HG03469 (cell line): ENCODE measurements around the gene EFL1.

Source experiments
- ATAC-seq: cut with Tn5 transposase; IDR thresholded peaks from one replicate; pipeline ENCODE4 v1.9.1; 2021; ENCODE audit warnings: mild to moderate bottlenecking, moderate library complexity, moderate number of reproducible peaks; ENCODE audit not compliant: unreplicated experiment

The EFL1 gene

DNA sequence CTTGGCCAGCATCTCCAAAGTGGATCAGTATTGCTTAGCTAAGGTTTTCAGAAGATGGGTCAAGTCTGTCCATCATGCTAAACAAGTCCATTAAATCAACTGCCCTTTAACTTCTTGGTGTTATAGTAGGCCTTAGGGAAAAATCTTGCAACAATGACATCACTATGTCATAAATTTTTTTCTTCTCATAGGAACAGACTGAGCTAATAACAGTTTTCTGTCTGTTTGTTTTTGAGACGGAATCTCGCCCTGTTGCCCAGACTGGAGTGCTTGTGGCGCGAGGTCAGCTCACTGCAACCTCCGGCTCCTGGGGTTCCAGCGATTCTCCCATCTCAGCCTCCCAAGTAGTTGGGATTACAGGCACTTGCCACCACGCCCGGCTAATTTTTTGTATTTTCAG lies 94.2 kb downstream of the EFL1 start:
- no peak for ATAC-seq

DNA sequence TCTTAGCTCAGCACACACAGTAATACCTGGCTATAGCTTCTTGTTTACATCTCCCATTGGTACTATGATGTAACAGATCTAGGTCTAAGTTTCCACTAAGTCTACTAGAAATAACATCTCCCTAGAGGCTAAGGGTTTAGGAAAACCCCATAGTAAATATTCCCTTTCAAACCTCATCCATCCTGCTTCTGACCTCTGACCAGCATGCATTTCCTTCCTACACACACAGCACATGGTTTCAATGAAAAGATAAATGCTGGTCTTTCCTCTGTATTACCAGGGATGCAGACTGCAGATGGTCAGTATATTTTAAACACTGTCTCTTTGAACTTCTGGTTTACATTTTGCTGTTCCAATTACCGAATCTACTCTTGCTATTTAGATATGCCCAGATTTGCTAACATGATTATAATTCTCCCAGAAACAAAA lies 96.6 kb downstream of the EFL1 start:
- ATAC-seq: no peak

DNA sequence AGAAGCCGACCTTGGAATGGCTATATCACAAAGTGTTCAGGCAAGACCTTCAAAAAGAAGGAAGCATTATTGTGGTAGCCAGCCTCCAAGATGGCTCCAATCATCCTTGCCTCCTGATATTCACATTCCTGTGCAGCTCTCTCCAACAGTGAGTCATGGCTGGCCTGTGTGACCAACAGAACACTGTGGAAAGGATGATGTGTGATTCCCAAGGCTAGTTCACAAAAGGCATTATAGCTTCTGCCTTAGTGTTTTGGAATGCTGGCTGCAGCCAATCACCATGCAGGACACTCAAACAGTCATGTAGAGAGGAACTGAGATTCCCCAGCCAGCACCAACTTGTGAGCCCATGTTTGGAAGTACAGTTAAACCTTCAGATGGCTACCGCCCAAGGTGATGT lies 102.6 kb downstream of the EFL1 start:
- ATAC-seq: no peak

DNA sequence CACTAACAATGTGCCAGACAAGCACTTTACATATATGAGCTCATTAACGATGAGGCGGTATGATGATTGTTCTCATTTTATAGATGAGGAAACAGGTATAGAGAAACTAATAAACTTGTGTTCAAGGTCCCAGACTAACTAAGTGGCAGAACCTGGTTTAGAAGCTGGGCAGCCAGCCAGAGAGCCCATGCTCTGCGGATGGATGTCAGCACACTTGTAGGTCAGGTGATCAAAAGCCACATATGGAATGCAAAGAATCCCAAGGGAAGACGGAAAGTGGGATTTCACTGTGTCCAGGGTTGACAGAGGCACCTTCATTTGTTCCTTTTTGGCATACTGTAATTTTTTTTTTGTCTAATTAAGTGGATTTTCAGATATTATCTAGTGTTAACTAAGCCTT lies 103.7 kb downstream of the EFL1 start:
- ATAC-seq: no peak

DNA sequence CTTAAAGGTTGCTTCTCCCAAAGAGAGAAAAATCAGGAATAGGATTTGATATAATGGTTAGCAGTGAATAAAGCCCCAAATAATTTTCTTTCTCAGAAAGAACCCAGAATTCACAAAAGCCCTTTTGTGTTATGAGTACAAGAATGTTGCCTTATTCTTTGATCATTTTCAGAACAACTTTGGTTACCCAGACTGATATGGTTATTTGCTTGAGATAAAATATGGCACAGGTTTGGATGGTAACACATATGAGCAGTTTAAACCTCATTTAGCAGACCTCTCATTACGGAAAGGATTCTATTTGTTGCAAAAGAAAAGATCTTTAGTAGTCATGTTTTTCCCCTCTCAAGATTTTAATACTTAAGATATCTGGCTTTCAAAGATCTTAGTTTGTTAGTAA lies 111.9 kb downstream of the EFL1 start:
- no peak for ATAC-seq

DNA sequence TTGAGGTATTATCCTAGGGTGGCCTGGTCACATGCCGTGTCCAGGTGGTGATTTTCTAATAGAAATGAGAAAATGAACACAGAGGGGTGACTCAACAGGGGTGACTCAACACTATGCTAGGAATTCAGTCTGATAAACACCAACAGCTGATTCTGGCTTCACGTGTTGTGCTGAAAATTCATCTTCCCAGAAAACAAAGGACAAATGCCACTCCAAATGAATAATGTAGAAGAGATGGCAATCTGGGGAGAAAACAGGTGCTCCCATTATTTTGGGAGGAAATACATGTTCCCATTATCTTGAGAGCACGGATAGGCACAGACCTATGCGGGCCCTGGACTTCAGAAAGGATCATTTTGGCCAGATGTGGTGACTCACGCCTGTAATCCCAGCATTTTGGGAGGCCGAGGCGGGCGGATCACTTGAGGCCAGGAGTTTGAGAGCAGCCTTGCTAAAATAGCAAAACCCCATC lies 115.5 kb downstream of the EFL1 start:
- no peak for ATAC-seq

DNA sequence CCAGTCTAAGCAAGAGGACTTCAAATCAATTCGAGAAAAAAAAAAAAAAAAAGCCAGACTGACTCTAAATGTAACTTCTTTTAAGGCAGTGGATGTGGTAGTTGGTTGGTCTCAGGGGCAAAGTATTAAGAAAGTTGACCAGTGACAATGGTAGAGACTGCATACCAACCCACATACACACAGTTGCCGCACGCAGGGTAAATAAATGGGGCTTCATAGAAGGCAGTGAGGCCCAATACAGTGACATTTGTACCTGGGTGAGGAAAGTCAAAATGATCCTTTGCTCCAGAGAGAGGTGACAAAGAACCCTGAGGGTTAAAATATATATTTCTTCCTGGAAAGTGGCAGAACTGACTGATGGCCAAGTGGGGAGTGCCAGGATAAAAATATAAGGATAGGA lies 116.0 kb downstream of the EFL1 start:
- no peak for ATAC-seq

DNA sequence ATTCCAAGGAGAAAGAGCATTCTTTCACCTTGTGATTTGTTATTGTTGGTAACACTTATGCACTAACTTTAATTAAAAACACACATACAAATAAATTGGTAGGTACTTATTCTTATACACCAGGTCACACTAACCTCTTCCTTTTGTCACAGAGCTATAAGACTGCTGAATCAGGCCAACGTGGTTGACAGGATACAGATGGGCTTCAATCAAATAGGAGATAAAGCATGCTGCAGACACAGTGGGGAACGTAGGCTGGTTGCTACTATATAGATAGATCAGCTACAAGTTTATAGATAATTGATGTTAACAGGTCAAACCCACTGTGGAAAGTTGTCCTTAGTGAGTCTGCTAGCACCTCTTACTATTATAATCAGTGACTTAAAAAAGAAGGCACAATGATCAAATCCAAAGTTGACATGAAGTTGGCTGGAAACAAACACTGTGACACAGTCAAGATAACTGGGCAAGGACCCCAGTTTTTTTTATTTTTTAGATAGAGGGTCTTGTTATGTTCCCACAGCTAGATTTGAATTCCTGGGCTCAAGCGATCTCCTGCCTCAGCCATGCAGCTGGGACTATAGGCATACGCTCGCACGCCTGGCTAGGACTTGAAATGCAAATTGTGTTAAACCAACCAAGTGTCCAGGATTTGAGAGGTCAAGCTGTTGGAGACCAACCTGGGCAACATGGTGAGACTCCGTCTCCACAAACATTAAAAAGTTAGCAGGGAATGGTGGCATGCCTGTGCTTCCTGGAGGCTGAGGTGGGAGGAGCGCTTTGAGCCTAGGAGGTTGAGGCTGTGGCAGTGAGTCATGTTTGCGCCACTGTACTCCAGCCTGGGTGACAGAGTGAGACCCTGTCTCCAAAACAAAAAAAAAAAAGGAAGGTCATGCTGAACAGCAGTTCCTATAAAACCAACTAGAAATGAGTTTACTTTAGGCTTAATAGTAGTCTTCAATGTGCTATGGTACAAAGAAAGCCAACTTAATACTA lies 118.8 kb downstream of the EFL1 start:
- no peak for ATAC-seq

DNA sequence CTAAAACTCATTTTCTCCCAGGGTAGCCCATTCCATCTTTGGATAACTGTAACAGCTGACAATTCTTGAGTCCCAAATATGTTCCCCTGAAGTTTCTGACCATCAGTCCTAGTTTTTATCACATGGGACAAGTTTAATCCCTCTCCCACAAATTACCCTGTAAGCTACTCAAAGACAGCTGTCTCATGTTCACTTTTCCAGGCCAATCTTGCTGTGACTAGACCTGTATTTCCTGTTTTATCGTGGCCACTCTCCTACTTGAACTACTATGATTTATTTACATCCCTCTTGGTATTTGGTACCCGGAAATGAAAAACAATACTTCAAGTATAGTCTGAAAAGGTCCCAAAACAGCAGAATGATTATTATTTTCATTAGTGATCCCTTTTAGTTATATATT lies 121.6 kb downstream of the EFL1 start:
- ATAC-seq: no peak

DNA sequence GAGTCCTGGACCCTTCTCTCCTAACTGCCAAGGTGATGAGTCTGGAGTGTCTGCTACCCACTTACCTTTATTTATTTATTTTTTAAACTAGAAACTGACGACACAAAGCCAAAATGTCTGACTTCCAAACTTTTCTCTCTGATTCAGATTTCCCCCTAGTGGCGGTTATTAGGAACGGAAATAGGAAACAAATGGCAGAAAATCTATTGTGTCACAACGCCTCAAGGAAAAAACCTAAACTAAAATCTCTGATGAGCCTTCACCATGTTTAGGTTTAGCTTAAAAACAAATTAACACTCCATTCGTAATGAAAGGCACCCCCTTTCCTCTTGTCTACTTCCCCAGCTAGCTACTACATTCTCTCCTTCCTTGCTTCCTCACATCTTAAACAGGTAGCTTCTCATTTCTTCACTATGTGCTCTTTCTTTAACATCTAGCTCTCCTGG lies 122.7 kb downstream of the EFL1 start:
- no peak for ATAC-seq

DNA sequence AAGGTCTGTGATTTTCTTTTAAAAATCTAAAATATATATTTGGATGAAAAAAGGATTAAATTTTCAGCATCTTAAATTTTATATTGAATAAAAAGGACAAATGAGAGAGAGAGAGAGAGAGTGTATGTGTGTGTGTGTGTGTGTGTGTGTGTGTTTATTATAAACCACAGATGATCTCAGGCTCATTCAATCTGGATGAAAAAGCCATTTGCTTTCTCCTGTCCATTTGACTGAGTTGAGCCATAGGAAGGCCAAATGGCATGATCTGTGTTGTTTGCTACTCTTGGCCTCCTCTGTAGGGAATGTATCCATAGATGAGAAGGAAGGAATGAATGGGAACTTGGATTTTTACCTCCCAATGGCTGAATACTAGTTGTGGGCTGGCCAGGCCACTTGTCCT lies 124.2 kb downstream of the EFL1 start:
- no peak for ATAC-seq

DNA sequence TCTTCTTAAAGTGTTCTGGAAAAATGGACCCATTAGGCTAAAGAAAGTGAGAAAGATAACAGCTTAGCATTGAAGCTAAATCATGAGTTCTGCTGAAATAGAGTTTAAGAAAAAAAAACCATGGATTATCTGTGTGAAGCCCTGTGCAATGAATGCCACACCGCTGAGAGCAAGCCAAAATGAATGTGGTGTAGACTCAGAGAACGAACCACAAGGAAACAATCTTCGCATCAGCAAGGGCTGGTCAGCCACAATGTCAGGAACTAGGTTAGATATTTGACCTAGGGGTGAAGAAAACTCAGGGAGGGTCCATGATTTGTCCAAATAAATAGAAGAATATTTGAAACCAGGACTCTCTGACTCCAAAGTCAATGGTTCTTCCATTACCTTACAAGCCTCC lies 125.3 kb downstream of the EFL1 start:
- ATAC-seq: no peak

DNA sequence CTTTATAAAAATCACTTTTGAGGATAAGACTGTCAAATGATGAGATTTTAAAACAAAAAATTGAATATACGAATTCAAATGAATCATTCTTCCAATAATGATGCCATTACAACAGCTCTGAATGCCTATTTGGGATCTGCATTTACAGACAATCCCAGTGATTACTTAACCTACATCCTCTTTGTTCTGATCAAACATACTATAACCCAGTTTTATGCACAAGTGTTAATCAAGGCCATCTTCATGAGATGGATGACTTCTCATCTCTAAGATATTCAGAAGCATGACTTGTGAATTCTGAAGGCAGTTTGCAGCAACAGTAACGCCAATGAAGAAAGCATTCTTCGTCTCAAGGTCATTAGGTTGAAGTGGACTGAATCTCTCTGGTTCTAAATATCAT lies 126.4 kb downstream of the EFL1 start:
- no peak for ATAC-seq

DNA sequence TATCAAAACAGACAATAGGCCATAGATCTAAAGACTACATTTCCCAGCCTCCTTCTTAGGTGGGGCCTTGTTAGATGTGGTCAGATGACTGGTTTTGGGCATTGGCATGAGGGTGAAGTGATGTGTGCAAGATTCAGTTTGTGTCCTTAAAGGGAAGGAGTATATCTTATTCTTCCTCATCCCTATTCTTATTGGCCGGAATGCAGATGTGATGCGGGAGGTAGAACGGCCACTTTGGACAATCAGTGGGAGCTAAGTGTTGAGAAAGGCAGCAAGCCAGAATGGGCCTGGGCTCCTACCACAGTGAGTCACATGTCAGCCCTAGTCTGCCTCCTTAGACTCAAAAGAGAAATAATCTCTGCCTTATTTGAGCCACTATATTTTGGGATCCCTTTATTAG lies 126.9 kb downstream of the EFL1 start:
- ATAC-seq: no peak

DNA sequence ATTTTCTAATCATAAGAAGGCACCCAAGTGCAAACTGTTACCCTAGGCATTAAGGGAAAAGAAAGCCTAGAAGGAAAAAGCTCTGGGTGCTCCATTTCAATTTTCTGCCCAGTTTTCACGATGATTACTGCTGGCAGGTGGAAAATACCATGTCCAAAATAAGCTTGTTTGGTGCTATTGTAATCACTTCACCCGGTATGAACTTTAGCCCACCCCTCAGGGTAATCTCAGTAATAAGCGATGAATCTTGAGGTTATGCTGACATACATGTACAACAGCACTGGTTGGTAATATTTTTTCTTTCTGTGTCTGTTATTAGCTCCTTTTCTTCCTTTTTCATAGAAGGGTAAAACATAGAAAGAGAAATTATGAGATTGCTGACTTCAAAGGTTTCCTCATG lies 128.1 kb downstream of the EFL1 start:
- no peak for ATAC-seq

DNA sequence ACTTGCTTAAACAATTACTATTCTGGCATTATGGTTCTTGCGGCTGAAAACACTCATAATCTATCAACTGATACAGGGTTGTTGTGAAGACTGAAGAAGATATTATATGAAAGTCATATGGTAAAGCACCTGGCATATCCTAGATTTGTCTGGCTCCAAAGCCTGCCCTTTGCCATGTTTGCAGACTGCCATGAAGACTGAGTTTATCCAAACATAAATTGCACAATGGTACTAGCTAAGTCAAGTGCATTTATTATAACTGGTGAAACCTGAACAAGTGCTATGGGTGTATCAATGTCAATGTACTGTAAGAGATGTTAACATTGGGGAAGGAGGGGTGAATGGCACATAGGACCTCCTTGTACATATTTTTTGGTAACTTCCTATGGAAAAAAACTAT lies 129.3 kb downstream of the EFL1 start:
- no peak for ATAC-seq

DNA sequence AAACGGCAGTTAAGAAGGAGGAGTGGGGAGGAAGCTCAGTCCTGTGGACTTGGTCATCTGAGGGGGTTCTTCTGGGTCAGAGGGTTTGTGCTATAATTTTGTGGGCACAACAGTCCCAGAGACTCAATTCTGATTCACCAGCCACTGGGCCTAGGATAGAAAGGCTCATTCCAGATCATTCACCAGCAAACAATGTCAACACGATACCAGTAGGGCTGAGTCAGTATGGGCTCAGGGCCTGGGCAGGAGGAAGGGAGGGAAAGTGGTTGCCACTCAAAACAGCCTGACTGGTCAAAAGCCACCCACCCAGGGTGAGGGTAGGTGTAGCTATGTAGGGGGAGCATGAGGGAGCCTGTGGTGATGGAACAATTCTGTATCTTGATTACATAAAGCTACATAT lies 129.8 kb downstream of the EFL1 start:
- ATAC-seq: no peak

DNA sequence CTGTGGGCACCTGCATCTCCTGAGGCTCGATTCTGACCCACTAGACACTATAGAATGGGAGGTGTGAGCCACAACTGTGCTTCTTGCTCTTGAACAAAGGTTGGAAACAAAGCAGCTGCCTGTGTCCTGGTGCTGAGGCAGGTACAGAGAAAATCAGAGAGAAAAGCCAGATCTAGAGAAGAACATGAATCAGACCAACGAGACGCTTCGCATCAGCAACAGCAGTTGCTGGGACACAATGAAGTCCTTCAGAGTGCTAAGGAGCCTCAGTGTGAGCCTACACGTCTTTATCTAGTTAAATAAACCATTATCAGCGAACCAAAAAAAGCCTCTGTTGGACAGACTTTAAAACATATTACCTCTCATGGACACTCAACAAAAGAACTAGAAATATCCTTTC lies 130.4 kb downstream of the EFL1 start:
- no peak for ATAC-seq

DNA sequence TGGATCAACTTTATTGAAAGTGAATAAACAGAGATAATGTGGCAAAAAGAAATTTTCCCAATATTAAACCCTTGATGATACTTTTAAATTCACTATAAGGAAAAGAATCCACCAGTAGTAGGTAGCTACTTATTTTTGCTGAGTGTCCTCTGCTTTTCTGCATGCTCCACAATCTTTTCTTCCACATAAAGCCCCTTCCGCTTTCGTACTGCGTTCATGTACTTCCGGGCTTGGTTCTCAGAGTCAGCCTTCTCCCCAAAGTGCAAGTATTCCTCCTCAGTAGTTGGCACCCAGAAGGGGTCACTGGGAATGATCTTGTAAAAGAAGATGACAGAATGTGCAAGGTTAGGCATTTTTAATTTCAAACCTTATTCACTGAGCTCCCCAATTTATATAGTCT lies 132.3 kb downstream of the EFL1 start:
- no peak for ATAC-seq

DNA sequence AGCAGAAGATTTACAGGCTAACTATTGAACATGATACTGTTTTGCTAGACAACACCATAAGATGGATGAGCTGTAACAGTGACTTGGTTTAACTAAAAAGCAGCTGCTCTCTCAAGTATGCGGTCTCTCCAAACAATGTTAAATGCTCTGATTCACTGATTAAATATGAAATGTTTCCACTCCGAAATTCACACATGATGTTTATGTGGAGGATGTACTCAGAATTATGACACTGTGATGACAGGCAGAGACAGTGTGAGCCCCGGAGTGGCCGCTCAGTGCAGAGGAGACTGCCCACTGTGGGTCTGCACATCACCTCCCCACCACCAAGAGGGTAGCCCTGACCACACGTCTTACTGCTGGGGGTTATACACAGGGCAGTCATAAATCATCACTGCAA lies 132.8 kb downstream of the EFL1 start:
- no peak for ATAC-seq

DNA sequence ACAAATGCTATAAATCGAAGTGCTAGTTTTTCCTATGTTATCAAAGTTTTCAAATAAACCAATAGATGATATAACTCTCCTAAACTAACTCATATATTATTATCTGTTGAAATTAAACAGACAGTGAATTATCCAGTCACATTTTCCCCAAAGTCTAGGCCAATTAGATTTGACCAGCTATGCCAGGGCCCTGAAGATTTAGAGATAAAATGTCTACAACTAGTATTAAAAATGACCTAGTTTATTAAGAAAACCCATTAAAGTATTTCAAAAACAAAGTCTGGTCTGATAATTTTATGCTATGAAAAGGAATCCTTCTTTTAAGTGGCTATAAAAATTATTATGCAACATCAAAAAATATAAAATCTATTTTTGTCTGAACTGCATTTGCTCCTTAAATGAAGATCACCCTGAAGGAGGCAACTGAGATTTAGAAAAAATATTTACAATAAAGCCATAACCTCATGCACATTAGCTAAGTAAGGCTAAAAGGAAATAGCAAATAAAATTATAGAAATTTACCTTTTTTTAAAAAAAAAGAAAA lies 133.3 kb downstream of the EFL1 start:
- no peak for ATAC-seq

DNA sequence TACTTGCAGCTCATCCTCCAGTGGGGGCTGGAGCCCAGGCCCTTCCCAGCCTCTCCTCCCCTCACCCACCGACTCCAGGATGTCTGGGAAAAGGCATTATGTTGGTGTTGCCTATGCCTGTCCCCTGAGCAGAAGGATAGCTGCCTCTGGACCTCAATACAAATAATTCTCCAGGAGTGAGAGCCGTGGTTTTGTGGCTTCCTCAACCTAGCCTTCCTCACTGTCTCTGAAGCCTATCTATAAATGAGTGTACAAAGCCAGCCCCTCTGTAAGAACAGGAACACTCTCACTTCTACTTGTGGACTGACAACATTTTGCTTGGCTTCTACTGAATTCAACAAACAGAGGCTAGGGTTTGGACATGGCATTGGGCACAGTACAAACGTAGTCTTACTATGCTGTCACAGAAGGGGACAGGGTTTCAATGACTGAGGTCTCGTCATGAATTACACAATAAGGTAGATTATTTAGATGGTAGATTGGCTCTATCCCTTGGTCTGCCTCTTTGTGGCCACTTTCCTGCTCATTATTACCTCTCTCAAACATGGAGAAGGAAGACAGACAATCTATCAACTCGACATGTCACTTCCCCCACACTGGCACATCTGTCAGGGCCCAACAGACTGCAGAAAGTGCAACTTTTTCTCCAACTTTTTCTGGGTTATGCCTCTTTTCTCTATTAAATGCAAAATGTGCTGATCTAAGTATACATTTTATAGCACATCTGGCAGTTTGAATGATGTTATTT lies 134.0 kb downstream of the EFL1 start:
- ATAC-seq: no peak
